Nephron (organoid): ENCODE measurements around the gene ATP9A.

ENCODE experiments used
- H3K27ac Mint-ChIP-seq, 3 experiments: 2 replicates each; pipeline ENCODE4 v1.8.0; 2020; ENCODE audit warnings: mixed read lengths in 3 of 3, mild to moderate bottlenecking in 2 of 3, moderate library complexity in 1 of 3
- H3K27me3 Mint-ChIP-seq: 2 replicates; pipeline ENCODE4 v1.8.0; 2021; ENCODE audit warnings: low read depth, mild to moderate bottlenecking, moderate library complexity, mixed read lengths
- H3K36me3 Mint-ChIP-seq: 2 replicates; pipeline ENCODE4 v1.8.0; 2020; ENCODE audit warnings: low read depth, mixed read lengths
- H3K4me1 Mint-ChIP-seq: 2 replicates; pipeline ENCODE4 v1.8.0; 2020; ENCODE audit warnings: mixed read lengths
- H3K4me3 Mint-ChIP-seq, 3 experiments: 2 replicates each; pipeline ENCODE4 v1.8.0; 2020; ENCODE audit warnings: mild to moderate bottlenecking in 3 of 3, mixed read lengths in 3 of 3, moderate library complexity in 2 of 3
- H3K9me3 Mint-ChIP-seq: 2 replicates; pipeline ENCODE4 v1.8.0; 2020; ENCODE audit warnings: mixed read lengths
- TF ChIP-seq, protein P1 (sequence below), 3 experiments: fragments of 200-600 bp; sonication (generic); IDR thresholded peaks; one replicate each; pipeline ENCODE4 v1.5.0; 2021; ENCODE audit warnings: antibody characterized with exemption in 3 of 3; ENCODE audit not compliant: unreplicated experiment in 3 of 3

ATP9A gene

DNA sequence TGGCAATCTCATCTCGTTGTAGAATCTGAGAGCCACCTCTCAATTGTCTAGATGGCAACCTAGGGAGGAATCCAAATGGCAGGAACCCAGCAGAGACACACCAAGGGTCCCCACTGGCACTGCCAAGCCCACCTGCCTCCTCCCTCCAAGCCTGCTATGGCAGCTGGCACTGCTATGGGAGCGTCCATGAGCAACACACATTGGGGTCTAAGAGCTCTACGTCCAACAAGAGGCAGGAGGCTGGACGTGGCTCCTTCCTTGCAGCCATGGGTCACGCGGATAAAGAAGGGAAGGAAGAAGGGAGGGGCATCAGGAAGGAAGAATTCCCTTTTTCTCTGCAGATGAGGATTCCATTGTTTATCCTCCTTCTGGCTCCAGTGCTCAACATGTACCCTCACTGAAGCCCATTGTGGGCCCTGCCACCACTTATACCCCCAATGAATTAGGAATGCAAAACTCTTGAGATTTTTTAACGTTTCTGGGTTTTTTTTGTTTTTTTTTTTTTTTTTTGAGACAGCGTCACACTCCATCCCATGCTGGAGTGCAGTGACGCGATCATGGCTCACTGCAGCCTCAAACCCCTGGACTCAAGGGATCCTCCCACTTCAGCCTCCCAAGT is 17.3 kb downstream of the ATP9A start:
- Mint-ChIP-seq H3K27ac (no peak overlapping the region), H3K4me3 (no peak overlapping the region), H3K4me1 (peaks cover 24% of the 10 kb centered on the region), H3K27me3 (no peaks in the 10 kb centered on the region), H3K36me3 (peaks cover 6% of the 10 kb centered on the region), H3K9me3 (no peaks in the 10 kb centered on the region)
- TF ChIP-seq, protein P1, sequence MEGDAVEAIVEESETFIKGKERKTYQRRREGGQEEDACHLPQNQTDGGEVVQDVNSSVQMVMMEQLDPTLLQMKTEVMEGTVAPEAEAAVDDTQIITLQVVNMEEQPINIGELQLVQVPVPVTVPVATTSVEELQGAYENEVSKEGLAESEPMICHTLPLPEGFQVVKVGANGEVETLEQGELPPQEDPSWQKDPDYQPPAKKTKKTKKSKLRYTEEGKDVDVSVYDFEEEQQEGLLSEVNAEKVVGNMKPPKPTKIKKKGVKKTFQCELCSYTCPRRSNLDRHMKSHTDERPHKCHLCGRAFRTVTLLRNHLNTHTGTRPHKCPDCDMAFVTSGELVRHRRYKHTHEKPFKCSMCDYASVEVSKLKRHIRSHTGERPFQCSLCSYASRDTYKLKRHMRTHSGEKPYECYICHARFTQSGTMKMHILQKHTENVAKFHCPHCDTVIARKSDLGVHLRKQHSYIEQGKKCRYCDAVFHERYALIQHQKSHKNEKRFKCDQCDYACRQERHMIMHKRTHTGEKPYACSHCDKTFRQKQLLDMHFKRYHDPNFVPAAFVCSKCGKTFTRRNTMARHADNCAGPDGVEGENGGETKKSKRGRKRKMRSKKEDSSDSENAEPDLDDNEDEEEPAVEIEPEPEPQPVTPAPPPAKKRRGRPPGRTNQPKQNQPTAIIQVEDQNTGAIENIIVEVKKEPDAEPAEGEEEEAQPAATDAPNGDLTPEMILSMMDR (IDR thresholded peaks at IDR 0.05; ENCODE audit: unreplicated experiment in 3 of 3), result no peak

DNA sequence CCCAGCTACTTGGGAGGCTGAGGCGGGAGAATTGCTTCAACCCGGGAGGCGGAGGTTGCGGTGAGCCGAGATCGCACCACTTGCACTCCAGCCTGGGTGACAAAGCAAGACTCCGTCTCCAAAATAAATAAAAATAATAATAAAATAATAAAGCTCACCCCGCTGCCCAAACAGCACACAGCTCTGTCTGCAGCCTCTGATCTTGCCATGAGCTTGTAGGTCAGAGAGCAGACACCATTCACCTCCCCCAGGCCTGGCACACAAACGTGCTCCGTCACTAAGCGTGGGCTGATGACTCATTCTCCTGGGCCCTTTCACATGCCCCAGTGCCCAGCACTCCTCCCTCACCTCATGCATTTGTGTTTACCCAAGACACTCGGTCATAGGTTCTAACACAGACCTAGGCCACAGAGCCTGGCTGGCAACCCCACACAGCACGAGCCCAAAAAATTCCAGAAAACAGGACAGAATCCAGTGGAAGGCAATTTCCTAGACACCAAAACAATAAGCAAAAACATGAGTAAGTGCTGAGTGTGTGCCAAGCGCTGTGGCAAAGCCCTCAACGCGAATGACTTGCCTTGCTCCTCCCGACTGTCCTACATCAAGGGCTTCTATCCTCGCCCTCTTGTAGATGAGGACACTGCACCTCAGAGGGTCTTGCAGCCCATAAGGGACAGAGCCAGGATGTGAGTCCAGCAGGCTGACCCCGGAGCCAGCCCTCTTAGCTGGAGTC is 18.0 kb downstream of the ATP9A start:
- Mint-ChIP-seq H3K27me3 (no peaks in the 10 kb centered on the region), H3K4me1 (peaks cover 24% of the 10 kb centered on the region), H3K9me3 (no peaks in the 10 kb centered on the region), H3K4me3 (no peak overlapping the region), H3K36me3 (peaks cover 6% of the 10 kb centered on the region), H3K27ac (peak overlapping the region; percentile 9 to 54 (median 19))
- TF ChIP-seq, protein P1 (IDR thresholded peaks at IDR 0.05; ENCODE audit: unreplicated experiment in 3 of 3), result no peak

DNA sequence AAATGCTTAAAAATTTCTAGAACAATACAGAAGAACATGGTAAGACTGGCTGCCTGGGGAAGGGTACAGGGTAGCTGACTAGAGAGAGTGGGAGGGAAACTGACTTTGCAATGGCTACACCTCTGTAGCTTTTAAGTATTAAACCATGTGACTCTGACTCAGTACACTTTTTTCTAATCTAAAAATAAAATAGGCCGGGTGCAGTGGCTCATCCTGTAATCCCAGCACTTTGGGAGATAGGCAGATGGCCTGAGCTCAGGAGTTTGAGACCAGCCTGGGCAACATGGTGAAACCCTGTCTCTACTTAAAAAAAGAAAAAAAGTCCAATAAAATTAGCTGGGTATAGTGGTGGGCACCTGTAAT is 18.5 kb downstream of the ATP9A start:
- Mint-ChIP-seq H3K9me3 (no peaks in the 10 kb centered on the region), H3K4me1 (peaks cover 24% of the 10 kb centered on the region), H3K27me3 (no peaks in the 10 kb centered on the region), H3K27ac (peak overlapping the region in 1 of 3 experiments; percentile 70), H3K36me3 (peaks cover 6% of the 10 kb centered on the region), H3K4me3 (no peak overlapping the region)
- TF ChIP-seq, protein P1 (IDR thresholded peaks at IDR 0.05; ENCODE audit: unreplicated experiment in 3 of 3), result no peak

DNA sequence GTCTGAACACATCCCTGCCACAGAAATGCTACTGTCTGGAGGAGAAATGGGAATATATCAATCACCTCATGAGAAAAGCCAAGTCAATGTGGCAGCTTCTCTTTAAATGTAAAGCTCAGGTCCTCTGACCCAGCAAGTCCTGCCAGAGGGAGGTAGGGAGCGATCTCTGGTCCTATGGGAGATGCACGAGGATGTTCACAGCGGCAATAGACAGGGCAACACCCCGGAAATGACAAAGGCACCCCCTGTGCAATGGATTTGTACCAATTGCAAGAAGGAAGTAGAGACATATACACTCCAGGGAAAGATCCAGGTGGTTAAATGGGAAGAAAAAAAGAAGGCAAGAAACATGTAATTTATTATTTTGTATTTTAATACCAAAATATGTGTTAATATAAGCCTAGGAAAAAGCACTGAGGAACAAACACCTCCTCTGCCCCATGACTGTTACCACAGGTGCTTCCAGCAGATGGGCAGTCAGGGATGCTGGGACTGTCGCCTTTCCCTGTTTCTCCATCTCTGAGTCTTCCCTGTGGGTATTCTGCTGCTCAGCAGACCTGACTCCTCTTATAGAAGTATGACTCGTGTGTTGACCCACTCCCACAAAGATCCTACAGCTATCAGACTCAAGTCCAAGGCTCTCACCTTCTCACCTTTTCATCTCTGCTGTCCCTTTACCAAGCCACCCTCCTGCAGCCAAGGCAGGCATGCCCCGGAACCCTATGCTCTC is 20.8 kb downstream of the ATP9A start:
- H3K4me3 Mint-ChIP-seq, result no peak overlapping the region
- no peaks in the 10 kb centered on the region for H3K27me3 Mint-ChIP-seq

DNA sequence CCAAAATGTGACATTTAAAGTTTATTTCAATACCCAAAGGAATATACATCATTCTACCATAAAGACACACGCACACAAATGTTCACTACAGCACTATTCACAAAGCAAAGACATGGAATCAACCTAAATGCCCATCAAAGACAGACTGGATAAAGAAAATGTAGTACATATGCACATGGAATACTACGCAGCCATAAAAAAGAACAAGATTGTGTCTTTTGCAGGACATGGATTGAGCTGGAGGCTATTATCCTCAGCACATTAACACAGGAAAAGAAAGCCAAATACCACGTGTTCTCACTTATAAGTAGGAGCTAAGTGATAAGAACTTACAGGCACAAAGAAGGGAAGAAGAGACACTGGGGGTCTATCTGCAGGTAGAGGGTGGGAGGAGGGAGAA is 22.4 kb downstream of the ATP9A start:
- no peaks in the 10 kb centered on the region for H3K27me3 Mint-ChIP-seq
- TF ChIP-seq, protein P1 (IDR thresholded peaks at IDR 0.05; ENCODE audit: unreplicated experiment in 3 of 3), result no peak
- peaks cover 25% of the 10 kb centered on the region for H3K4me1 Mint-ChIP-seq
- H3K9me3 Mint-ChIP-seq, result no peaks in the 10 kb centered on the region
- H3K4me3 Mint-ChIP-seq, result no peak overlapping the region
- no peaks in the 10 kb centered on the region for H3K36me3 Mint-ChIP-seq
- H3K27ac Mint-ChIP-seq, result no peak overlapping the region

More for the DNA sequence above, 20.8 kb downstream of the ATP9A start:
- TF ChIP-seq, protein P1 (IDR thresholded peaks at IDR 0.05; ENCODE audit: unreplicated experiment in 3 of 3), result no peak
- Mint-ChIP-seq H3K4me1 (peaks cover 26% of the 10 kb centered on the region), H3K27ac (no peak overlapping the region), H3K36me3 (peaks cover 3% of the 10 kb centered on the region), H3K9me3 (no peaks in the 10 kb centered on the region)
